Neuronal stem cell (in vitro differentiated cells): ENCODE data around the gene RNASEL.

Source experiments
- DNase-seq: peaks from one replicate; pipeline ENCODE4 v3.0.0-alpha.2; 2013; ENCODE audit warnings: low spot score
- H2AFZ ChIP-seq: one replicate; pipeline ENCODE4 v1.6.1; 2013; ENCODE audit warnings: mild to moderate bottlenecking, low read length, inconsistent platforms
- H2AK5ac ChIP-seq: 2 replicates; pipeline ENCODE4 v1.6.1; 2013; ENCODE audit warnings: low read depth, mild to moderate bottlenecking, inconsistent platforms, low read length, moderate library complexity, mixed read lengths
- H2BK120ac ChIP-seq: 2 replicates; pipeline ENCODE4 v1.6.1; 2013; ENCODE audit warnings: low read depth, mild to moderate bottlenecking, inconsistent platforms, low read length, moderate library complexity, mixed read lengths
- H2BK12ac ChIP-seq: one replicate; pipeline ENCODE4 v1.6.1; 2013; ENCODE audit warnings: low read length, inconsistent platforms
- H2BK15ac ChIP-seq: 2 replicates; pipeline ENCODE4 v1.6.1; 2013; ENCODE audit warnings: mild to moderate bottlenecking, low read length, inconsistent platforms, mixed read lengths
- H2BK5ac ChIP-seq: one replicate; pipeline ENCODE4 v1.6.1; 2013; ENCODE audit warnings: inconsistent platforms, mild to moderate bottlenecking, low read length, moderate library complexity
- H3K14ac ChIP-seq: one replicate; pipeline ENCODE4 v1.6.1; 2013; ENCODE audit warnings: low read length, inconsistent platforms
- H3K18ac ChIP-seq: 2 replicates; pipeline ENCODE4 v1.6.1; 2013; ENCODE audit warnings: low read length, inconsistent platforms
- H3K23ac ChIP-seq: 2 replicates; pipeline ENCODE4 v1.6.1; 2013; ENCODE audit warnings: low read depth, mild to moderate bottlenecking, mixed read lengths, low read length, inconsistent platforms; ENCODE audit not compliant: poor library complexity
- H3K27ac ChIP-seq: replicated peaks from 3 replicates; pipeline ENCODE4 v1.5.1; 2013; ENCODE audit warnings: low read length, inconsistent platforms
- H3K27me3 ChIP-seq, 3 experiments: 2 replicates each; pipeline ENCODE4 v1.6.1; 2013; ENCODE audit warnings: low read length in 3 of 3, mild to moderate bottlenecking in 2 of 3, inconsistent platforms in 1 of 3, low read depth in 1 of 3, mixed read lengths in 1 of 3, moderate library complexity in 1 of 3; ENCODE audit not compliant: control insufficient read depth in 3 of 3, insufficient read depth in 3 of 3
- H3K36me3 ChIP-seq, 2 donors: replicated peaks in 1 of 2; 2 replicates each; pipeline ENCODE4 v1.6.1; 2013; ENCODE audit warnings: low read length in 2 of 2; ENCODE audit not compliant: control insufficient read depth in 2 of 2, insufficient read depth in 2 of 2
- H3K4ac ChIP-seq: 2 replicates; pipeline ENCODE4 v1.6.1; 2013; ENCODE audit warnings: inconsistent platforms, mild to moderate bottlenecking, low read length, moderate library complexity
- H3K4me1 ChIP-seq, 2 donors: 1 replicate in 1 of 2; 2 replicates in 1 of 2; pipeline ENCODE4 v1.6.1; 2013; ENCODE audit warnings: low read length in 2 of 2, low read depth in 1 of 2; ENCODE audit not compliant: control insufficient read depth in 2 of 2, insufficient read depth in 1 of 2
- H3K4me2 ChIP-seq: one replicate; pipeline ENCODE4 v1.6.1; 2013; ENCODE audit warnings: mild to moderate bottlenecking, low read length, inconsistent platforms; ENCODE audit not compliant: insufficient read depth, poor library complexity, severe bottlenecking
- H3K4me3 ChIP-seq, 2 donors: 2 replicates each; pipeline ENCODE4 v1.5.1; 2013; ENCODE audit warnings: low read length in 2 of 2, mild to moderate bottlenecking in 2 of 2, inconsistent platforms in 1 of 2, moderate library complexity in 1 of 2
- H3K79me1 ChIP-seq: one replicate; pipeline ENCODE4 v1.6.1; 2013; ENCODE audit warnings: low read depth, mild to moderate bottlenecking, inconsistent platforms, low read length, moderate library complexity
- H3K9ac ChIP-seq: one replicate; pipeline ENCODE4 v1.6.1; 2013; ENCODE audit warnings: mild to moderate bottlenecking, low read depth, low read length, inconsistent platforms; ENCODE audit not compliant: poor library complexity
- H3K9me3 ChIP-seq, 2 donors: replicated peaks in 1 of 2; 2 replicates each; pipeline versions ENCODE3 to v1.6.1; 2013; ENCODE audit warnings: low read length in 2 of 2, mild to moderate bottlenecking in 2 of 2, inconsistent platforms in 1 of 2, low read depth in 1 of 2, mixed read lengths in 1 of 2, moderate library complexity in 1 of 2; ENCODE audit not compliant: control insufficient read depth in 2 of 2, insufficient read depth in 1 of 2
- H4K8ac ChIP-seq: one replicate; pipeline ENCODE4 v1.6.1; 2013; ENCODE audit warnings: low read depth, mild to moderate bottlenecking, inconsistent platforms, low read length, moderate library complexity
- H4K91ac ChIP-seq: one replicate; pipeline ENCODE4 v1.6.1; 2013; ENCODE audit warnings: low read length, low read depth, mild to moderate bottlenecking, inconsistent platforms; ENCODE audit not compliant: poor library complexity
- WGBS, 2 donors: extraction: QIAGEN DNeasy Blood & Tissue Kit; methylation state at CpG; one replicate each; pipeline ENCODE4 v1.1.7; 2013; ENCODE audit warnings: missing lambda C conversion rate in 2 of 2, mixed read lengths in 1 of 2; ENCODE audit not compliant: insufficient read length in 2 of 2, insufficient replicate concordance in 1 of 2; ENCODE audit errors: extremely low coverage in 2 of 2; 5-methylcytosine and 5-hydroxymethylcytosine counted together

RNASEL gene

DNA sequence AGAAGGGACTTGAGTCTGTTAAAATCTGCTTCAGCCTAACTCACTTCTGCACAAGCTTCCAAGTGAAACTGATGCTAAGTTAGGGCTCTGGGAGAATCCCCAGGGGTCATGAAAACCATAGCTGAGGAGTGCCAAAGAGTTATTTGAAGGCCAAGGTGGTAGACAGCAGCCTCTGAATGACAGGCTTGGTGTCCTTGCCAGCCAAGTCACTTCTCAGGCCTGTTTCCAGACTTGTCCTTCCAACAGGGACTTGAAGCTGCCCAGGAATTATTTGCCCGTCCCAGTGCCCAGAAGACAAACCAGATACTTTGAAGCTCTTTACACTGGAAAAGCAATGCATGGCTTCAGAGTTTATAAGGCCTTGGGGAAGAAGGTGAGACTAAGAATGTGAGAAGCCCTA is 33.6 kb downstream of the RNASEL start:
- Histone ChIP-seq H3K4ac (no peak overlapping the region), H3K18ac (no peak overlapping the region), H2BK120ac (no peak overlapping the region), H2AK5ac (no peak overlapping the region), H3K9ac (no peak overlapping the region), H3K23ac (no peak overlapping the region), H3K27me3 (peaks cover 0 to 8% (median 0%) of the 10 kb centered on the region in 3 experiments), H2AFZ (no peak overlapping the region), H3K14ac (no peak overlapping the region), H4K91ac (no peak overlapping the region), H2BK12ac (no peak overlapping the region), H4K8ac (no peak overlapping the region), H3K79me1 (no peaks in the 10 kb centered on the region), H3K27ac (no peak overlapping the region), H3K36me3 (no peaks in the 10 kb centered on the region), H3K9me3 (peaks cover 0 to 2% of the 10 kb centered on the region in 2 donors), H3K4me3 (no peak overlapping the region), H3K4me1 (no peaks in the 10 kb centered on the region), H3K4me2 (no peak overlapping the region), H2BK5ac (no peak overlapping the region), H2BK15ac (no peak overlapping the region)
- DNase-seq: no peak
- WGBS, 2 donors: no CpG with 5 or more reads among the region's 1 CpG

DNA sequence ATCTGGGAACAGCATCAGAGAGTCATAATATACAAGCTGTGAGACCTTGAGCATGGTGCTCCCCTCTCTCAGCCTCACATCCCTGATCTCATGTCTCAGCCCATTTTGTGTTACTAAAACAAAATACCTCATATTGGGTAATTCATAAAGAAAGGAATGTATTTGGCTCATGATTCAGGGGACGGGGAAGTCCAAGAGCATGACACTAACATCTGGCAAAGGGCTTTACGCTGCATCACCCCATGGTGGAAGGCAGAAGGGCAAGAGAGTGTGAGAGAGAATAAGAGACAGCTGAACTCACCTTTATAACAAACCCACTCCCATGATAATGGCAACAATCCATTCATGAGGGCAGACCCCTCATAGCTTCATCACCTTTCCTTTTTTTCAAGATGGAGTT is 36.5 kb downstream of the RNASEL start:
- Histone ChIP-seq H2BK15ac (no peak overlapping the region), H3K4me1 (no peaks in the 10 kb centered on the region), H2BK120ac (no peak overlapping the region), H4K8ac (no peak overlapping the region), H3K4me2 (no peak overlapping the region), H3K27ac (no peak overlapping the region), H4K91ac (no peak overlapping the region), H3K36me3 (no peaks in the 10 kb centered on the region), H3K27me3 (peaks cover 0 to 4% (median 0%) of the 10 kb centered on the region in 3 experiments), H2AK5ac (no peak overlapping the region), H2BK5ac (no peak overlapping the region), H3K9ac (no peak overlapping the region), H3K14ac (no peak overlapping the region), H3K4me3 (no peak overlapping the region), H3K18ac (no peak overlapping the region), H3K79me1 (no peaks in the 10 kb centered on the region), H2BK12ac (no peak overlapping the region), H3K9me3 (peaks cover 0 to 2% of the 10 kb centered on the region in 2 donors), H3K4ac (no peak overlapping the region), H3K23ac (no peak overlapping the region), H2AFZ (no peak overlapping the region)
- DNase-seq: no peak
- WGBS, 2 donors: no CpG with 5 or more reads among the region's 2 CpGs

DNA sequence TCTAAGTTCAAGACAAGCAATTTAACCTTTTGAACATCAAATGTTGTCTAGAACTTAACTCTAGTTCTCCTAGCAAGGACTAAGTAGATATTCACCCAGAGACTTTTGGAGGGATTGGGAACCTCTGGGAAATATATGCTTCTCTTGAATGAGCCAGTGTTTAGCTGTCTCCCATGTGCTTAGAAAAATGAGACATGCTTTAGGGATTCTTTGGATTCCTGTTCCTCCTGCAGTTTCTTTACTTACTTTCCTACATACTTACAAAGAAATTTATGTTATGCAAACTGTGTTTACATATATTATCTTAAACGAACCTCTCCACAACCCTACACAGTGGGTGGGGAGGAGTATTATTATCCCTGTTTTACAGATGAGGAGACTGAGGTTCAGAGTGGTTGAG is 39.2 kb downstream of the RNASEL start:
- Histone ChIP-seq H3K4me2 (no peak overlapping the region), H3K4me3 (no peak overlapping the region), H4K8ac (no peak overlapping the region), H3K4me1 (no peaks in the 10 kb centered on the region), H2BK12ac (no peak overlapping the region), H3K18ac (no peak overlapping the region), H4K91ac (no peak overlapping the region), H3K79me1 (no peaks in the 10 kb centered on the region), H3K14ac (no peak overlapping the region), H2BK15ac (no peak overlapping the region), H3K27ac (no peak overlapping the region), H2BK120ac (no peak overlapping the region), H2AFZ (no peak overlapping the region), H3K4ac (no peak overlapping the region), H3K27me3 (peaks cover 0 to 4% (median 0%) of the 10 kb centered on the region in 3 experiments), H3K9me3 (peaks cover 0 to 2% of the 10 kb centered on the region in 2 donors), H3K23ac (no peak overlapping the region), H3K9ac (no peak overlapping the region), H3K36me3 (no peaks in the 10 kb centered on the region), H2AK5ac (no peak overlapping the region), H2BK5ac (no peak overlapping the region)
- no CpG with 5 or more reads among the region's 1 CpG for WGBS, 2 donors
- DNase-seq: no peak

DNA sequence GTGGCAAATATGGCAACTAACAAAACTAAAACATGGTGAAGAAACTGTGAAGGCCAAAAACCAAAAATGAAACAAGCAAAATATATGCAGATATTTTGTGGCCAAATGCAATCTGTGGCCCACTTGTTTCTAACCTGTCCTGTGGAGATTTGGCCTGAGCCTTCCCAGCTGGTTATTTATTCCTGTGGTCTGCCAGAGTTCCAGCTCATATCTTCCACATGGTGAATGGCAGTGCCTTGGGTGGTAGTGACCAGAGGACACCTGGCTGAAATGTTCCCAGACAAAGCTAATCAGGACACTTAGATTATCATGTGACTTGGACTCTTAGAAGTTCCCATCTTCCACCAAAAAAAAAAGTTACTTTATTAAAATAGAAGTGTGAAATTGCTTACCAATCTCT is 39.7 kb downstream of the RNASEL start:
- no peak overlapping the region for H3K4ac ChIP-seq
- no peak overlapping the region for H2AK5ac ChIP-seq
- H3K27ac ChIP-seq: no peak overlapping the region
- H2BK15ac ChIP-seq: no peak overlapping the region
- H3K4me3 ChIP-seq: no peak overlapping the region
- no peak overlapping the region for H3K4me2 ChIP-seq
- H3K36me3 ChIP-seq: no peaks in the 10 kb centered on the region
- H3K14ac ChIP-seq: no peak overlapping the region
- no peak overlapping the region for H3K23ac ChIP-seq
- H3K4me1 ChIP-seq: no peaks in the 10 kb centered on the region
- no peaks in the 10 kb centered on the region for H3K79me1 ChIP-seq
- no peak overlapping the region for H4K8ac ChIP-seq
- H3K18ac ChIP-seq: no peak overlapping the region
- H2AFZ ChIP-seq: no peak overlapping the region
- H4K91ac ChIP-seq: no peak overlapping the region
- no peak overlapping the region for H2BK12ac ChIP-seq
- H3K9me3 ChIP-seq: peaks cover 0 to 2% of the 10 kb centered on the region in 2 donors
- H3K27me3 ChIP-seq: peaks cover 0 to 4% (median 0%) of the 10 kb centered on the region in 3 experiments
- DNase-seq: no peak
- no peak overlapping the region for H2BK5ac ChIP-seq
- H2BK120ac ChIP-seq: no peak overlapping the region
- H3K9ac ChIP-seq: no peak overlapping the region
